GM10248 (cell line): ENCODE results near the gene C10orf105.

Experiments
- CTCF ChIA-PET: fragments of 300-600 bp; sonication (Branson Sonifier 250); formaldehyde crosslinking; extraction: SDS; loops from one replicate; lab custom pipeline; 2021; ENCODE audit warnings: antibody characterized with exemption; lab: Yijun Ruan, JAX
- POLR2A ChIA-PET: fragments of 350-650 bp; sonication (Branson Sonifier 250); formaldehyde crosslinking; extraction: SDS; loops from one replicate; lab custom pipeline; 2020; ENCODE audit warnings: antibody characterized with exemption; lab: Yijun Ruan, JAX
- DNase-seq: peaks from one replicate; pipeline ENCODE4 v3.0.0; 2012; ENCODE audit errors: extremely low spot score
- CTCF ChIP-seq: IDR thresholded peaks from 2 replicates; pipeline ENCODE4 v1.5.1; 2012; ENCODE audit warnings: mild to moderate bottlenecking, low read depth; ENCODE audit errors: extremely low read depth, missing control alignments, control extremely low read depth

C10orf105 gene

GRCh38 chr10:71763352-71764127 lies 44.0 kb upstream of the C10orf105 start:
- POLR2A ChIA-PET: no interaction called here
- no peak for DNase-seq
- CTCF ChIA-PET: interaction anchor here (0.6 to 4.2 kb wide), 8 partner anchors 10 to 133 kb away, joined by 3 to 24 read pairs (median 4); partner anchors contain the start of gene VSIR

GRCh38 chr10:71762324-71762723 lies 42.7 kb upstream of the C10orf105 start:
- POLR2A ChIA-PET: no interaction called here
- no peak for TF ChIP-seq CTCF
- no peak for DNase-seq
- CTCF ChIA-PET: interaction anchor here (1.3 to 4.2 kb wide), 3 partner anchors 11 to 66 kb away, joined by 3 to 24 read pairs (median 8); partner anchors contain the start of gene VSIR

More at GRCh38 chr10:71763352-71764127, 44.0 kb upstream of the C10orf105 start:
- TF ChIP-seq CTCF: no peak

GRCh38 chr10:71761541-71762113 lies 42.0 kb upstream of the C10orf105 start:
- CTCF ChIA-PET: interaction anchor here (4.2 kb wide), 1 partner anchor 12 kb away, joined by 24 read pairs; the partner anchor contains the start of gene VSIR
- TF ChIP-seq CTCF: peak; percentile 10
- DNase-seq: no peak
- POLR2A ChIA-PET: no interaction called here

GRCh38 chr10:71761105-71761511 lies 41.5 kb upstream of the C10orf105 start:
- ChIA-PET POLR2A (no interaction called here), CTCF (no interaction called here)
- no peak for TF ChIP-seq CTCF
- DNase-seq: no peak

GRCh38 chr10:71757399-71757922 lies 37.9 kb upstream of the C10orf105 start:
- DNase-seq: no peak
- TF ChIP-seq CTCF: no peak
- ChIA-PET POLR2A (no interaction called here), CTCF (interaction anchor here (1.2 to 4.4 kb wide), 4 partner anchors 9 to 24 kb away, joined by 3 to 21 read pairs (median 12); partner anchors contain the start of gene VSIR)
